ENCODE results near the gene CHST8.

DNA sequence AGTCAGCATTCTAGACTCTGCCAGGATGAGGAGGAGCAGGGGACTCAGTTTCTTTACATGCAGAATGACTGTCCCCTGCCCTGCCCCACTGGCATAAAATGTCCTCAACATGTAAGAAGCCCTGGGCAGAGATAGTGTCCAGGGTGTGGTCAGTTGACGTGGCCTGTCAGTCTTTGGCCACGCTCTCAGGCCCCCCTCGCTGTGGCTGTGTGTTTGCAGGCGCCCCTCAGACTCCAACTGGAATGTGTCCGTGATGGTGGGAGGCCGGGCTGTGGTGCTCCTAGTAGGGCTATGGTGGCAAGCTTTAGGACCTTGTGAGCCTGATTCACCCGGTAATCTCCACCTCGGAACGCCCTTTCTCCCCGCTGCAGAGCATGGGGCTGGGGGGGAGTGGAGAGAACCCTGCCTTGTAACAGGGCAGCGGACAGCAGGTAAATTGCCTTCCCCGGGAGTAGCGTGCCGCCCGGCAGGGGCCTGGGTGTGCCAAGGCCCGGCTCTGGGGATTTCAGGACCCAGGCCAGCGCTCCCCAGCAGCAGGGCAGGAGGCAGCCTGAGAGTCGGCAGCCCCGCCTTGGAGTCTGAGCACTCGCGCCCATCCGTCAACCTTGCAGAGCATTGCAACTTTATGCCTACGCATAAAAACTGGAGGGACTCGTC lies 62.3 kb downstream of the CHST8 start:
- no peak for TF ChIP-seq POLR2A (IDR thresholded peaks at IDR 0.05)
- TF ChIP-seq, protein P1, sequence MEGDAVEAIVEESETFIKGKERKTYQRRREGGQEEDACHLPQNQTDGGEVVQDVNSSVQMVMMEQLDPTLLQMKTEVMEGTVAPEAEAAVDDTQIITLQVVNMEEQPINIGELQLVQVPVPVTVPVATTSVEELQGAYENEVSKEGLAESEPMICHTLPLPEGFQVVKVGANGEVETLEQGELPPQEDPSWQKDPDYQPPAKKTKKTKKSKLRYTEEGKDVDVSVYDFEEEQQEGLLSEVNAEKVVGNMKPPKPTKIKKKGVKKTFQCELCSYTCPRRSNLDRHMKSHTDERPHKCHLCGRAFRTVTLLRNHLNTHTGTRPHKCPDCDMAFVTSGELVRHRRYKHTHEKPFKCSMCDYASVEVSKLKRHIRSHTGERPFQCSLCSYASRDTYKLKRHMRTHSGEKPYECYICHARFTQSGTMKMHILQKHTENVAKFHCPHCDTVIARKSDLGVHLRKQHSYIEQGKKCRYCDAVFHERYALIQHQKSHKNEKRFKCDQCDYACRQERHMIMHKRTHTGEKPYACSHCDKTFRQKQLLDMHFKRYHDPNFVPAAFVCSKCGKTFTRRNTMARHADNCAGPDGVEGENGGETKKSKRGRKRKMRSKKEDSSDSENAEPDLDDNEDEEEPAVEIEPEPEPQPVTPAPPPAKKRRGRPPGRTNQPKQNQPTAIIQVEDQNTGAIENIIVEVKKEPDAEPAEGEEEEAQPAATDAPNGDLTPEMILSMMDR (IDR thresholded peaks at IDR 0.05): no peak
- no peak for TF ChIP-seq EP300 (IDR thresholded peaks at IDR 0.05)
- TF ChIP-seq POLR2AphosphoS5 (IDR thresholded peaks at IDR 0.05): no peak
